H1 (cell line): ENCODE data around the gene SLC15A4. TPM values are rescaled to one million over a fixed set of nuclear protein-coding genes. Genes with fewer than 3 reads are reported as not detected.

ENCODE experiments used
- CTCF ChIA-PET: fragments of 300-600 bp; sonication (Branson Sonifier 250); formaldehyde crosslinking; loops from one replicate; lab custom pipeline; 2021; ENCODE audit not compliant: partially characterized antibody; lab: Charles Lee
- POLR2A ChIA-PET: fragments of 300-600 bp; sonication (Branson Sonifier 250); formaldehyde crosslinking; loops from one replicate; lab custom pipeline; 2021; ENCODE audit warnings: inconsistent platforms; ENCODE audit not compliant: partially characterized antibody; lab: Charles Lee
- DNase-seq, 2 experiments: peaks; one replicate each; pipeline versions ENCODE4 v3.0.0 to v3.0.0-alpha.2; 2010 to 2022; ENCODE audit warnings: low spot score in 2 of 2, low read depth in 1 of 2, mixed read lengths in 1 of 2
- FAIRE-seq: peaks from 2 replicates; lab custom pipeline; 2011; peaks lifted over from hg19 to GRCh38; lab: Jason Lieb, UNC
- H2AFZ ChIP-seq: 2 replicates; pipeline ENCODE4 v1.8.1; 2012; ENCODE audit warnings: low read length, inconsistent platforms
- H2AK5ac ChIP-seq: 2 replicates; pipeline ENCODE4 v1.6.1; 2013; ENCODE audit warnings: low read depth, low read length
- H2BK120ac ChIP-seq: replicated peaks from 2 replicates; pipeline ENCODE3; 2013; ENCODE audit warnings: low read depth, low read length, inconsistent platforms
- H2BK12ac ChIP-seq: 2 replicates; pipeline ENCODE4 v1.6.1; 2013; ENCODE audit warnings: low read depth, low read length
- H2BK15ac ChIP-seq: 2 replicates; pipeline ENCODE4 v1.6.1; 2013; ENCODE audit warnings: low read length
- H2BK20ac ChIP-seq: 2 replicates; pipeline ENCODE4 v1.6.1; 2013; ENCODE audit warnings: low read length
- H2BK5ac ChIP-seq: 2 replicates; pipeline ENCODE4 v1.6.1; 2013; ENCODE audit warnings: low read depth, low read length
- H3K14ac ChIP-seq: 2 replicates; pipeline ENCODE4 v1.6.1; 2013; ENCODE audit warnings: inconsistent platforms; ENCODE audit not compliant: insufficient read length
- H3K18ac ChIP-seq: 2 replicates; pipeline ENCODE4 v1.6.1; 2013; ENCODE audit warnings: low read length; ENCODE audit errors: extremely low read depth
- H3K23ac ChIP-seq: 2 replicates; pipeline ENCODE4 v1.6.1; 2013; ENCODE audit warnings: inconsistent platforms; ENCODE audit not compliant: insufficient read length
- H3K23me2 ChIP-seq: 2 replicates; pipeline ENCODE4 v1.6.1; 2013; ENCODE audit warnings: low read depth, low read length
- H3K27ac ChIP-seq: 2 replicates; pipeline ENCODE4 v1.6.1; 2011; ENCODE audit warnings: low read depth, low read length, inconsistent platforms
- H3K27me3 ChIP-seq, 4 experiments: replicated peaks in 1 of 4; 1 replicate in 1 of 4; 2 replicates in 3 of 4; pipeline versions ENCODE4 v1.6.1 to v1.8.1; 2011 to 2013; ENCODE audit warnings: low read length in 3 of 4, mild to moderate bottlenecking in 3 of 4, inconsistent platforms in 2 of 4, mixed read lengths in 2 of 4, moderate library complexity in 1 of 4; ENCODE audit not compliant: control insufficient read depth in 3 of 4, insufficient read depth in 3 of 4; ENCODE audit errors: extremely low read depth in 1 of 4
- H3K36me3 ChIP-seq, 4 experiments: 2 replicates each; pipeline versions ENCODE4 v1.6.1 to v1.8.1; 2011 to 2013; ENCODE audit warnings: mild to moderate bottlenecking in 4 of 4, low read length in 3 of 4, moderate library complexity in 2 of 4, control low read depth in 1 of 4, inconsistent platforms in 1 of 4; ENCODE audit not compliant: insufficient read depth in 4 of 4, control insufficient read depth in 2 of 4
- H3K4ac ChIP-seq: replicated peaks from 2 replicates; pipeline ENCODE3; 2013; ENCODE audit warnings: low read length, low read depth, mixed read lengths, inconsistent platforms; ENCODE audit not compliant: insufficient read length
- H3K4me1 ChIP-seq, 4 experiments: replicated peaks in 1 of 4; 1 replicate in 1 of 4; 2 replicates in 3 of 4; pipeline versions ENCODE4 v1.6.1 to v1.8.1; 2011 to 2013; ENCODE audit warnings: low read length in 3 of 4, inconsistent platforms in 2 of 4, mixed read lengths in 1 of 4; ENCODE audit not compliant: insufficient read depth in 4 of 4, control insufficient read depth in 3 of 4
- H3K4me2 ChIP-seq, 2 experiments: 2 replicates each; pipeline versions ENCODE4 v1.6.1 to v1.8.1; 2011 to 2013; ENCODE audit warnings: low read depth in 2 of 2, low read length in 2 of 2, control low read depth in 1 of 2, inconsistent platforms in 1 of 2, mild to moderate bottlenecking in 1 of 2; ENCODE audit not compliant: insufficient read depth in 1 of 2
- H3K4me3 ChIP-seq, 4 experiments: fragments of 200-600, 300-600 bp in 1 of 4; sonication (generic), shearing (Covaris generic), sonication (Bioruptor Twin) in 1 of 4; 2 replicates each; pipeline versions ENCODE4 v1.5.1 to v1.8.1; 2011 to 2016; ENCODE audit warnings: low read length in 4 of 4, low read depth in 3 of 4, control low read depth in 2 of 4, inconsistent platforms in 2 of 4, mild to moderate bottlenecking in 2 of 4, mixed read lengths in 1 of 4, moderate library complexity in 1 of 4; ENCODE audit not compliant: insufficient read depth in 2 of 4; ENCODE audit errors: extremely low read depth in 1 of 4
- H3K56ac ChIP-seq: replicated peaks from 2 replicates; pipeline ENCODE3; 2013; ENCODE audit warnings: low read depth, mild to moderate bottlenecking, mixed read lengths, low read length, inconsistent platforms; ENCODE audit not compliant: insufficient read length
- H3K79me1 ChIP-seq: 2 replicates; pipeline ENCODE4 v1.6.1; 2013; ENCODE audit warnings: low read depth, low read length, control low read depth
- H3K79me2 ChIP-seq, 2 experiments: 2 replicates each; pipeline versions ENCODE4 v1.6.1 to v1.8.1; 2012 to 2013; ENCODE audit warnings: low read length in 2 of 2, mild to moderate bottlenecking in 2 of 2, inconsistent platforms in 1 of 2; ENCODE audit not compliant: insufficient read depth in 2 of 2, control insufficient read depth in 1 of 2
- H3K9ac ChIP-seq, 4 experiments: replicated peaks in 1 of 4; 1 replicate in 1 of 4; 2 replicates in 3 of 4; pipeline versions ENCODE4 v1.6.1 to v1.8.1; 2011 to 2013; ENCODE audit warnings: low read depth in 3 of 4, low read length in 3 of 4, control low read depth in 2 of 4, mild to moderate bottlenecking in 2 of 4, moderate library complexity in 2 of 4, inconsistent platforms in 1 of 4; ENCODE audit errors: extremely low read depth in 1 of 4
- H3K9me3 ChIP-seq, 2 experiments: 2 replicates each; pipeline versions ENCODE4 v1.6.1 to v1.8.1; 2012 to 2013; ENCODE audit warnings: mild to moderate bottlenecking in 2 of 2, moderate library complexity in 2 of 2, control low read depth in 1 of 2, inconsistent platforms in 1 of 2, low read depth in 1 of 2, low read length in 1 of 2, mixed read lengths in 1 of 2; ENCODE audit not compliant: insufficient read depth in 2 of 2
- H4K20me1 ChIP-seq, 2 experiments: replicated peaks in 1 of 2; 2 replicates each; pipeline versions ENCODE3 to v1.8.1; 2011 to 2013; ENCODE audit warnings: inconsistent platforms in 2 of 2, low read length in 2 of 2, mild to moderate bottlenecking in 1 of 2; ENCODE audit not compliant: insufficient read depth in 2 of 2, control insufficient read depth in 1 of 2
- H4K5ac ChIP-seq: 2 replicates; pipeline ENCODE4 v1.6.1; 2013; ENCODE audit warnings: low read length, low read depth, mixed read lengths, inconsistent platforms; ENCODE audit not compliant: insufficient read length
- H4K8ac ChIP-seq: 2 replicates; pipeline ENCODE4 v1.8.0; 2013; ENCODE audit warnings: mild to moderate bottlenecking, moderate library complexity, low read length, inconsistent platforms; ENCODE audit not compliant: insufficient read depth; ENCODE audit errors: extremely low read depth
- H4K91ac ChIP-seq: replicated peaks from 2 replicates; pipeline ENCODE3; 2013; ENCODE audit warnings: low read length, mixed read lengths, inconsistent platforms; ENCODE audit not compliant: insufficient read length
- CBX8 ChIP-seq: fragments of 300-800, 300-1000 bp; sonication (generic); IDR thresholded peaks from 2 replicates; pipeline ENCODE4 v1.7.1; 2016; ENCODE audit warnings: low read depth, low read length, borderline replicate concordance
- RNF2 ChIP-seq: fragments of 200-900, 300-1000 bp; sonication (generic); IDR thresholded peaks from 2 replicates; pipeline ENCODE4 v1.7.1; 2016; ENCODE audit warnings: borderline replicate concordance, low read depth, mild to moderate bottlenecking, antibody characterized with exemption, low read length; ENCODE audit not compliant: poor library complexity, severe bottlenecking; ENCODE audit errors: missing control alignments
- WGBS, 2 experiments: shearing (Covaris generic) in 1 of 2; methylation state at CpG; one replicate each; pipeline versions ENCODE4 v1.1.6 to v1.1.7; 2013 to 2015; ENCODE audit warnings: low lambda C conversion rate in 2 of 2, mixed read lengths in 2 of 2, inconsistent platforms in 1 of 2, low coverage in 1 of 2, missing lambda C conversion rate in 1 of 2; ENCODE audit not compliant: insufficient replicate concordance in 2 of 2, insufficient coverage in 1 of 2, insufficient read length in 1 of 2; ENCODE audit errors: extremely low coverage in 1 of 2, missing lambda C conversion rate in 1 of 2; 5-methylcytosine and 5-hydroxymethylcytosine counted together
- polyA plus RNA-seq, 7 experiments: library from polyadenylated mRNA; depleted of rRNA in 3 of 7; stranded (reverse) in 5 of 7; unstranded in 2 of 7; fragments of >200 nt in 5 of 7; fragments of 200-250 nt in 2 of 7; gene quantifications; 1 replicate in 5 of 7; 2 replicates in 1 of 7; 4 replicates in 1 of 7; pipeline versions ENCODE4 v1.2.1 to v1.2.3, GENCODE V29; 2011 to 2013; ENCODE audit warnings: missing spikeins in 2 of 7, mixed read lengths in 2 of 7
- total RNA-seq: library from RNA; stranded (reverse); fragmentation: NEBNext Ultra II Directional; extraction: Animal tissue kit (Norgen Biotek cat#: 25700); gene quantifications from 2 replicates; pipeline ENCODE4 v1.2.1, GENCODE V29; 2021

The SLC15A4 gene
- total and polyA plus RNA-seq, 2 of the 8 experiments (the other 6 are each of a cell fraction or from before 2014, with no cell fraction given): 22.7 to 26.6 TPM

GRCh38 chr12:128752386-128752785 is 71.4 kb downstream of the SLC15A4 start:
- Histone ChIP-seq H3K23me2 (no peaks in the 10 kb centered on the region), H3K23ac (no peak overlapping the region), H4K91ac (no peak overlapping the region), H3K14ac (no peak overlapping the region), H4K5ac (no peak overlapping the region), H3K27me3 (no peaks in the 10 kb centered on the region), H3K18ac (no peak overlapping the region), H2BK5ac (no peak overlapping the region)
- FAIRE-seq: no peak
- TF ChIP-seq CBX8: no peak
- TF ChIP-seq RNF2: no peak
- TF ChIP-seq, all 59 proteins: peak for 0
- Histone ChIP-seq H2BK120ac (no peak overlapping the region), H3K4me3 (no peak overlapping the region), H2AFZ (no peak overlapping the region), H3K9me3 (no peaks in the 10 kb centered on the region), H2BK15ac (no peak overlapping the region), H4K20me1 (no peaks in the 10 kb centered on the region), H3K4me1 (no peaks in the 10 kb centered on the region), H3K36me3 (no peaks in the 10 kb centered on the region), H3K79me1 (no peaks in the 10 kb centered on the region), H3K9ac (no peak overlapping the region), H2BK20ac (no peak overlapping the region), H4K8ac (no peak overlapping the region), H2BK12ac (no peak overlapping the region), H3K4ac (no peak overlapping the region), H3K56ac (no peak overlapping the region), H2AK5ac (no peak overlapping the region), H3K27ac (no peak overlapping the region), H3K79me2 (no peaks in the 10 kb centered on the region), H3K4me2 (no peak overlapping the region)
- WGBS, 2 experiments: 90% methylated on average over 5 of the region's 5 CpGs; no CpG with 5 or more reads in 1 of the 2 experiments
- ChIA-PET POLR2A (no interaction called here), CTCF (interaction anchor here (1.0 to 2.0 kb wide), 3 partner anchors 10 to 108 kb away, joined by 3 to 6 read pairs (median 4); no protein-coding TSS in a partner anchor)
- no peak for DNase-seq
